Naive thymus-derived CD4-positive, alpha-beta T cell (primary cell): Measurements from ENCODE around the gene ATP2B2. TPM values are rescaled to one million over a fixed set of nuclear protein-coding genes. Genes with fewer than 3 reads are reported as not detected.

Experiments used
- ATAC-seq: fragments of 150-1000 bp; cut with Tn5 transposase; 2 replicates; pipeline ENCODE4 v1.10.0; 2021; ENCODE audit warnings: mild to moderate bottlenecking, moderate library complexity
- CTCF ChIA-PET: fragments of 350-600 bp; sonication (Branson Sonifier 250); formaldehyde crosslinking; loops from one replicate; lab custom pipeline; 2021; ENCODE audit warnings: antibody characterized with exemption; lab: Charles Lee
- POLR2A ChIA-PET: fragments of 350-600 bp; sonication (Branson Sonifier 250); formaldehyde crosslinking; loops from one replicate; lab custom pipeline; 2021; ENCODE audit warnings: antibody characterized with exemption, inconsistent platforms; lab: Charles Lee
- DNase-seq, 9 donors: peaks; one replicate each; pipeline versions ENCODE4 v3.0.0 to v3.0.0-alpha.2; 2020 to 2022; ENCODE audit warnings: mixed read lengths in 1 of 9
- H3K27ac ChIP-seq: one replicate; pipeline ENCODE4 v1.7.0; 2013; ENCODE audit warnings: mild to moderate bottlenecking, low read depth, low read length, moderate library complexity
- H3K27me3 ChIP-seq, 2 donors: one replicate each; pipeline ENCODE4 v1.7.0; 2013; ENCODE audit warnings: low read length in 2 of 2, mild to moderate bottlenecking in 2 of 2, moderate library complexity in 2 of 2; ENCODE audit not compliant: control insufficient read depth in 2 of 2, insufficient read depth in 2 of 2
- H3K36me3 ChIP-seq, 3 experiments: 1 replicate in 2 of 3; 2 replicates in 1 of 3; pipeline ENCODE4 v1.7.0; 2013; ENCODE audit warnings: low read length in 3 of 3, mild to moderate bottlenecking in 3 of 3, moderate library complexity in 1 of 3; ENCODE audit not compliant: insufficient read depth in 3 of 3, control insufficient read depth in 2 of 3
- H3K4me1 ChIP-seq, 2 donors: one replicate each; pipeline ENCODE4 v1.7.0; 2013; ENCODE audit warnings: low read length in 2 of 2, mild to moderate bottlenecking in 2 of 2, moderate library complexity in 1 of 2; ENCODE audit not compliant: control insufficient read depth in 2 of 2, insufficient read depth in 2 of 2
- H3K4me3 ChIP-seq: 2 replicates; pipeline ENCODE4 v1.7.0; 2013; ENCODE audit warnings: mild to moderate bottlenecking, low read length
- H3K9me3 ChIP-seq, 3 experiments: 1 replicate in 2 of 3; 2 replicates in 1 of 3; pipeline ENCODE4 v1.7.0; 2013; ENCODE audit warnings: low read length in 3 of 3; ENCODE audit not compliant: control insufficient read depth in 2 of 3
- H3K27ac Mint-ChIP-seq, 9 donors: one replicate each; pipeline ENCODE4 v1.8.0; 2020 to 2022; ENCODE audit warnings: mixed read lengths in 9 of 9, mild to moderate bottlenecking in 8 of 9, moderate library complexity in 5 of 9, inconsistent platforms in 2 of 9
- H3K27me3 Mint-ChIP-seq, 5 donors: one replicate each; pipeline ENCODE4 v1.8.0; 2021 to 2022; ENCODE audit warnings: mixed read lengths in 5 of 5, mild to moderate bottlenecking in 1 of 5
- H3K36me3 Mint-ChIP-seq, 5 donors: one replicate each; pipeline ENCODE4 v1.8.0; 2020 to 2022; ENCODE audit warnings: mixed read lengths in 5 of 5, mild to moderate bottlenecking in 3 of 5, inconsistent platforms in 1 of 5
- H3K4me1 Mint-ChIP-seq, 7 donors: one replicate each; pipeline ENCODE4 v1.8.0; 2020 to 2022; ENCODE audit warnings: mixed read lengths in 7 of 7, mild to moderate bottlenecking in 3 of 7, inconsistent platforms in 1 of 7
- H3K4me3 Mint-ChIP-seq, 10 donors: one replicate each; pipeline ENCODE4 v1.8.0; 2020 to 2022; ENCODE audit warnings: mild to moderate bottlenecking in 10 of 10, mixed read lengths in 10 of 10, moderate library complexity in 6 of 10, inconsistent platforms in 2 of 10
- H3K9me3 Mint-ChIP-seq, 11 donors: one replicate each; pipeline ENCODE4 v1.8.0; 2020 to 2022; ENCODE audit warnings: mixed read lengths in 11 of 11, mild to moderate bottlenecking in 4 of 11, inconsistent platforms in 1 of 11, moderate library complexity in 1 of 11
- intact Hi-C, 2 donors: fragments of 100-400 bp; cut with micrococcal nuclease; formaldehyde crosslinking; loops; one replicate each; pipeline ENCODE4 v1.15.1; 2023
- polyA plus RNA-seq, 2 donors: library from polyadenylated mRNA; unstranded; fragments of 300-500 nt; fragmentation: Illumina TruSeq; gene quantifications; one replicate each; pipeline ENCODE4 v1.2.3, GENCODE V29; 2021
- total RNA-seq, 6 experiments: library from RNA in 5 of 6; stranded (reverse) in 5 of 6; gene quantifications; 1 replicate in 5 of 6; 2 replicates in 1 of 6; pipeline ENCODE4 v1.2.3 and lab custom pipeline; 2021 to 2026

ATP2B2 gene
- total and polyA plus RNA-seq, 7 experiments from 2014 or later, result not detected

- Mint-ChIP-seq H3K36me3 (no peaks in the 10 kb centered on the region), H3K9me3 (peaks cover 0 to 24% (median 0%) of the 10 kb centered on the region in 11 donors), H3K4me1 (peaks cover 0 to 21% (median 12%) of the 10 kb centered on the region in 7 donors), H3K4me3 (no peak overlapping the region), H3K27me3 (peaks cover 0 to 6% (median 0%) of the 10 kb centered on the region in 5 donors), H3K27ac (peak overlapping the region in 2 of 9 donors; percentile 20 to 75)
- Histone ChIP-seq H3K4me1 (peaks cover 11 to 21% of the 10 kb centered on the region in 2 donors), H3K4me3 (no peak overlapping the region), H3K27ac (no peak overlapping the region), H3K36me3 (no peaks in the 10 kb centered on the region), H3K27me3 (no peaks in the 10 kb centered on the region), H3K9me3 (no peaks in the 10 kb centered on the region)
- ChIA-PET POLR2A (no interaction called here), CTCF (no interaction called here)
- no peak for DNase-seq
- intact Hi-C loops, result no loop called here
- ATAC-seq, result no peak
Measured at GRCh38 chr3:10389339-10389738, 116.0 kb downstream of the ATP2B2 start.

GRCh38 chr3:10387881-10388609 lies 117.3 kb downstream of the ATP2B2 start:
- no peak overlapping the region for H3K4me3 Mint-ChIP-seq
- peaks cover 0 to 21% (median 11%) of the 10 kb centered on the region in 7 donors for H3K4me1 Mint-ChIP-seq

GRCh38 chr3:10386121-10386520 lies 119.3 kb downstream of the ATP2B2 start:
- no peak for DNase-seq
- H3K36me3 Mint-ChIP-seq, result no peaks in the 10 kb centered on the region
- H3K27ac Mint-ChIP-seq, result no peak overlapping the region
- no peaks in the 10 kb centered on the region for H3K27me3 ChIP-seq
- H3K4me3 ChIP-seq, result no peak overlapping the region
- peaks cover 0 to 21% (median 8%) of the 10 kb centered on the region in 7 donors for H3K4me1 Mint-ChIP-seq
- no peak overlapping the region for H3K4me3 Mint-ChIP-seq
- no peak overlapping the region for H3K27ac ChIP-seq
- no peaks in the 10 kb centered on the region for H3K9me3 ChIP-seq
- intact Hi-C loops, result no loop called here
- ATAC-seq, result peak; percentile 3
- POLR2A ChIA-PET, result no interaction called here
- no peaks in the 10 kb centered on the region for H3K36me3 ChIP-seq
- CTCF ChIA-PET, result no interaction called here
- H3K27me3 Mint-ChIP-seq, result peaks cover 0 to 6% (median 4%) of the 10 kb centered on the region in 5 donors
- H3K9me3 Mint-ChIP-seq, result peaks cover 0 to 24% (median 0%) of the 10 kb centered on the region in 11 donors
- peaks cover 11 to 17% of the 10 kb centered on the region in 2 donors for H3K4me1 ChIP-seq

More at GRCh38 chr3:10387881-10388609, 117.3 kb downstream of the ATP2B2 start:
- ChIA-PET POLR2A (no interaction called here), CTCF (no interaction called here)
- no peak overlapping the region for H3K27ac Mint-ChIP-seq
- ATAC-seq, result no peak
- H3K27ac ChIP-seq, result no peak overlapping the region
- no peaks in the 10 kb centered on the region for H3K9me3 ChIP-seq
- intact Hi-C loops, result no loop called here
- peaks cover 0 to 6% (median 4%) of the 10 kb centered on the region in 5 donors for H3K27me3 Mint-ChIP-seq
- DNase-seq, result no peak
- H3K9me3 Mint-ChIP-seq, result peaks cover 0 to 24% (median 0%) of the 10 kb centered on the region in 11 donors
- H3K36me3 ChIP-seq, result no peaks in the 10 kb centered on the region
- H3K36me3 Mint-ChIP-seq, result no peaks in the 10 kb centered on the region
- peaks cover 11 to 17% of the 10 kb centered on the region in 2 donors for H3K4me1 ChIP-seq
- H3K27me3 ChIP-seq, result no peaks in the 10 kb centered on the region
- H3K4me3 ChIP-seq, result no peak overlapping the region

- Histone ChIP-seq H3K9me3 (no peaks in the 10 kb centered on the region), H3K36me3 (no peaks in the 10 kb centered on the region), H3K4me3 (no peak overlapping the region), H3K27ac (no peak overlapping the region), H3K4me1 (peaks cover 0 to 17% of the 10 kb centered on the region in 2 donors), H3K27me3 (no peaks in the 10 kb centered on the region)
- DNase-seq, result no peak
- H3K27me3 Mint-ChIP-seq, result peaks cover 0 to 6% (median 4%) of the 10 kb centered on the region in 5 donors
- H3K4me1 Mint-ChIP-seq, result peaks cover 0 to 9% (median 3%) of the 10 kb centered on the region in 7 donors
- ChIA-PET CTCF (no interaction called here), POLR2A (no interaction called here)
- ATAC-seq, result no peak
- intact Hi-C loops, result no loop called here
- H3K36me3 Mint-ChIP-seq, result no peaks in the 10 kb centered on the region
- H3K27ac Mint-ChIP-seq, result no peak overlapping the region
- no peak overlapping the region for H3K4me3 Mint-ChIP-seq
- peaks cover 0 to 24% (median 0%) of the 10 kb centered on the region in 11 donors for H3K9me3 Mint-ChIP-seq
Measured at GRCh38 chr3:10384541-10385360, 120.6 kb downstream of the ATP2B2 start.

GRCh38 chr3:10383850-10384248 lies 121.5 kb downstream of the ATP2B2 start:
- no peak for ATAC-seq

GRCh38 chr3:10382892-10383849 lies 122.2 kb downstream of the ATP2B2 start:
- no peak overlapping the region for H3K27ac Mint-ChIP-seq
- Histone ChIP-seq H3K4me3 (no peak overlapping the region), H3K9me3 (no peaks in the 10 kb centered on the region), H3K4me1 (peaks cover 0 to 7% of the 10 kb centered on the region in 2 donors), H3K27me3 (no peaks in the 10 kb centered on the region), H3K27ac (no peak overlapping the region), H3K36me3 (no peaks in the 10 kb centered on the region)
- no peak for DNase-seq
- H3K36me3 Mint-ChIP-seq, result no peaks in the 10 kb centered on the region
- ChIA-PET POLR2A (interaction anchor here (0.5 kb wide), 1 partner anchor 37 kb away, joined by 3 read pairs; no protein-coding TSS in a partner anchor), CTCF (no interaction called here)
- intact Hi-C loops, result no loop called here
- H3K27me3 Mint-ChIP-seq, result peaks cover 0 to 6% (median 4%) of the 10 kb centered on the region in 5 donors
- ATAC-seq, result no peak
- H3K4me1 Mint-ChIP-seq, result peaks cover 0 to 1% (median 0%) of the 10 kb centered on the region in 7 donors
- peaks cover 0 to 15% (median 0%) of the 10 kb centered on the region in 11 donors for H3K9me3 Mint-ChIP-seq
- H3K4me3 Mint-ChIP-seq, result no peak overlapping the region

More at GRCh38 chr3:10383850-10384248, 121.5 kb downstream of the ATP2B2 start:
- intact Hi-C loops, result no loop called here
- peaks cover 0 to 1% (median 0%) of the 10 kb centered on the region in 7 donors for H3K4me1 Mint-ChIP-seq
- no peaks in the 10 kb centered on the region for H3K36me3 ChIP-seq
- H3K4me1 ChIP-seq, result peaks cover 0 to 13% of the 10 kb centered on the region in 2 donors
- H3K4me3 Mint-ChIP-seq, result no peak overlapping the region
- H3K9me3 Mint-ChIP-seq, result peaks cover 0 to 21% (median 0%) of the 10 kb centered on the region in 11 donors
- ChIA-PET POLR2A (interaction anchor here (0.5 kb wide), 1 partner anchor 37 kb away, joined by 3 read pairs; no protein-coding TSS in a partner anchor), CTCF (no interaction called here)
- peaks cover 0 to 6% (median 4%) of the 10 kb centered on the region in 5 donors for H3K27me3 Mint-ChIP-seq
- H3K27me3 ChIP-seq, result no peaks in the 10 kb centered on the region
- H3K27ac ChIP-seq, result no peak overlapping the region
- H3K27ac Mint-ChIP-seq, result no peak overlapping the region
- no peak for DNase-seq
- H3K4me3 ChIP-seq, result no peak overlapping the region
- no peaks in the 10 kb centered on the region for H3K9me3 ChIP-seq
- no peaks in the 10 kb centered on the region for H3K36me3 Mint-ChIP-seq
